CD14-positive monocyte (primary cell): ENCODE data around the gene KDR. TPM values are rescaled to one million over a fixed set of nuclear protein-coding genes. Genes with fewer than 3 reads are reported as not detected.

Experiments
- DNase-seq, 3 donors: peaks; one replicate each; pipeline ENCODE4 v3.0.0-alpha.2; 2011 to 2022
- H2AFZ ChIP-seq: 2 replicates; pipeline ENCODE4 v1.6.0; 2012; ENCODE audit warnings: mild to moderate bottlenecking, low read depth, low read length, inconsistent platforms; ENCODE audit not compliant: insufficient read depth, poor library complexity, severe bottlenecking
- H3K27ac ChIP-seq, 2 donors: 1 replicate in 1 of 2; 2 replicates in 1 of 2; pipeline ENCODE4 v1.5.1; 2012 to 2013; ENCODE audit warnings: low read length in 2 of 2, control low read depth in 1 of 2, inconsistent platforms in 1 of 2, low read depth in 1 of 2, mild to moderate bottlenecking in 1 of 2
- H3K27me3 ChIP-seq, 2 donors: one replicate each; pipeline versions ENCODE4 v1.6.0 to v1.6.1; 2011 to 2013; ENCODE audit warnings: low read length in 2 of 2; ENCODE audit not compliant: control insufficient read depth in 2 of 2, insufficient read depth in 2 of 2
- H3K36me3 ChIP-seq, 2 donors: replicated peaks in 1 of 2; 1 replicate in 1 of 2; 2 replicates in 1 of 2; pipeline versions ENCODE4 v1.5.1 to v1.6.1; 2012 to 2013; ENCODE audit warnings: low read length in 2 of 2, control low read depth in 1 of 2, inconsistent platforms in 1 of 2, mild to moderate bottlenecking in 1 of 2; ENCODE audit not compliant: insufficient read depth in 2 of 2, control insufficient read depth in 1 of 2
- H3K4me1 ChIP-seq, 2 donors: 1 replicate in 1 of 2; 2 replicates in 1 of 2; pipeline versions ENCODE4 v1.5.1 to v1.6.1; 2012 to 2013; ENCODE audit warnings: low read length in 2 of 2, control low read depth in 1 of 2, inconsistent platforms in 1 of 2, mild to moderate bottlenecking in 1 of 2, moderate library complexity in 1 of 2; ENCODE audit not compliant: insufficient read depth in 2 of 2, control insufficient read depth in 1 of 2
- H3K4me2 ChIP-seq: replicated peaks from 2 replicates; pipeline ENCODE3; 2012; ENCODE audit warnings: low read length, moderate library complexity, mild to moderate bottlenecking; ENCODE audit not compliant: poor library complexity, severe bottlenecking; ENCODE audit errors: extremely low read depth
- H3K4me3 ChIP-seq, 3 experiments: fragments of 200-600 bp in 1 of 3; sonication (generic) in 1 of 3; replicated peaks in 1 of 3; 1 replicate in 2 of 3; 2 replicates in 1 of 3; pipeline ENCODE4 v1.5.1; 2011 to 2013; ENCODE audit warnings: low read length in 3 of 3, mild to moderate bottlenecking in 3 of 3, control low read depth in 2 of 3, low read depth in 2 of 3, inconsistent platforms in 1 of 3, moderate library complexity in 1 of 3
- H3K79me2 ChIP-seq: 2 replicates; pipeline ENCODE4 v1.6.0; 2012; ENCODE audit warnings: mild to moderate bottlenecking, control low read depth, inconsistent platforms, low read length, moderate library complexity; ENCODE audit not compliant: insufficient read depth
- H3K9ac ChIP-seq: 2 replicates; pipeline ENCODE4 v1.6.0; 2017; ENCODE audit warnings: low read length, mild to moderate bottlenecking; ENCODE audit not compliant: insufficient read depth, poor library complexity, severe bottlenecking
- H3K9me3 ChIP-seq, 2 donors: replicated peaks in 1 of 2; 1 replicate in 1 of 2; 2 replicates in 1 of 2; pipeline versions ENCODE4 v1.5.1 to v1.6.1; 2012 to 2013; ENCODE audit warnings: low read length in 2 of 2, control low read depth in 1 of 2; ENCODE audit not compliant: control insufficient read depth in 1 of 2, insufficient read depth in 1 of 2
- H4K20me1 ChIP-seq: 2 replicates; pipeline ENCODE4 v1.6.0; 2012; ENCODE audit warnings: mild to moderate bottlenecking, low read length, control low read depth, moderate library complexity; ENCODE audit not compliant: insufficient read depth
- H3K27ac Mint-ChIP-seq, 7 donors: one replicate each; pipeline ENCODE4 v1.8.0; 2020; ENCODE audit warnings: mild to moderate bottlenecking in 7 of 7, mixed read lengths in 7 of 7, moderate library complexity in 6 of 7, inconsistent platforms in 2 of 7
- H3K27me3 Mint-ChIP-seq, 3 donors: one replicate each; pipeline ENCODE4 v1.8.0; 2021 to 2022; ENCODE audit warnings: low read depth in 3 of 3, mild to moderate bottlenecking in 3 of 3, mixed read lengths in 3 of 3, moderate library complexity in 3 of 3, inconsistent platforms in 1 of 3
- H3K36me3 Mint-ChIP-seq, 2 donors: one replicate each; pipeline ENCODE4 v1.8.0; 2020; ENCODE audit warnings: mixed read lengths in 2 of 2, inconsistent platforms in 1 of 2, mild to moderate bottlenecking in 1 of 2
- H3K4me1 Mint-ChIP-seq: one replicate; pipeline ENCODE4 v1.8.0; 2020; ENCODE audit warnings: mild to moderate bottlenecking, mixed read lengths
- H3K4me3 Mint-ChIP-seq, 2 donors: one replicate each; pipeline ENCODE4 v1.8.0; 2020; ENCODE audit warnings: mild to moderate bottlenecking in 2 of 2, mixed read lengths in 2 of 2, moderate library complexity in 1 of 2
- H3K9me3 Mint-ChIP-seq, 7 donors: one replicate each; pipeline ENCODE4 v1.8.0; 2020 to 2022; ENCODE audit warnings: mixed read lengths in 7 of 7, mild to moderate bottlenecking in 6 of 7, moderate library complexity in 6 of 7, inconsistent platforms in 2 of 7
- WGBS: methylation state at CpG from one replicate; pipeline ENCODE4 v1.1.5; 2013; ENCODE audit warnings: missing lambda C conversion rate; ENCODE audit not compliant: insufficient coverage; 5-methylcytosine and 5-hydroxymethylcytosine counted together
- intact Hi-C, 2 donors: fragments of 100-400 bp; cut with micrococcal nuclease; formaldehyde crosslinking; loops; one replicate each; pipeline versions ENCODE4 v1.15.0 to v1.15.1; 2023
- polyA plus RNA-seq, 3 donors: library from polyadenylated mRNA; depleted of rRNA in 1 of 3; unstranded in 2 of 3; stranded (reverse) in 1 of 3; fragments of 300-500 nt in 2 of 3; fragments of >200 nt in 1 of 3; fragmentation: Illumina TruSeq in 2 of 3; gene quantifications; 1 replicate in 2 of 3; 2 replicates in 1 of 3; pipeline ENCODE4 v1.2.3, GENCODE V29; 2012 to 2021
- TF ChIP-seq, protein P1 (sequence below): fragments of 200-600 bp; IDR thresholded peaks from one replicate; pipeline ENCODE4 v1.8.0; 2022; ENCODE audit warnings: antibody characterized with exemption, mild to moderate bottlenecking

Gene KDR
- polyA plus RNA-seq, 3 donors = not detected

DNA sequence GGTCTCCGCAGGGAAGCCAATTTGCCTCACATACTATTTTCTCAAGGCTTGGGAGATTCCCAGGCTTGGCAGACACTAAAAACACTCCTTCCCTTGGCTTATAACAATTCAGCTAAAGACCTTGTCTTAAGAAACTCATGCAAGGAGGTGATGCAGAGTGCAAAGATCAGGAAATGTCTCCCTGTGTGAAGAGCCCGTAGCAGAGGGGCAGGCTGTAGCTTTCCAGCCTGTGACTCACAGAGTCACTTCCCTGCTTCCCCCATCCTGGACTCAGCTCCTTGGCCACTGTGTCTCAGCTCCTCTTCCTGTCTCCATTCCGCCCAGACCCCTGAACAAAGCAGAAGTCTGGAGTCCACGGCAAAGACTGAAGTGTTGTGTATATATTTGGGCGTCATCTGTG, 56.1 kb downstream of the KDR start:
- intact Hi-C loops = no loop called here
- Histone ChIP-seq H3K9ac (no peak overlapping the region), H3K4me2 (no peak overlapping the region), H3K36me3 (no peaks in the 10 kb centered on the region), H3K9me3 (no peaks in the 10 kb centered on the region), H3K27ac (no peak overlapping the region), H3K79me2 (no peaks in the 10 kb centered on the region), H3K4me1 (no peaks in the 10 kb centered on the region), H2AFZ (no peak overlapping the region), H3K4me3 (no peak overlapping the region), H3K27me3 (no peaks in the 10 kb centered on the region), H4K20me1 (no peaks in the 10 kb centered on the region)
- TF ChIP-seq, protein P1, sequence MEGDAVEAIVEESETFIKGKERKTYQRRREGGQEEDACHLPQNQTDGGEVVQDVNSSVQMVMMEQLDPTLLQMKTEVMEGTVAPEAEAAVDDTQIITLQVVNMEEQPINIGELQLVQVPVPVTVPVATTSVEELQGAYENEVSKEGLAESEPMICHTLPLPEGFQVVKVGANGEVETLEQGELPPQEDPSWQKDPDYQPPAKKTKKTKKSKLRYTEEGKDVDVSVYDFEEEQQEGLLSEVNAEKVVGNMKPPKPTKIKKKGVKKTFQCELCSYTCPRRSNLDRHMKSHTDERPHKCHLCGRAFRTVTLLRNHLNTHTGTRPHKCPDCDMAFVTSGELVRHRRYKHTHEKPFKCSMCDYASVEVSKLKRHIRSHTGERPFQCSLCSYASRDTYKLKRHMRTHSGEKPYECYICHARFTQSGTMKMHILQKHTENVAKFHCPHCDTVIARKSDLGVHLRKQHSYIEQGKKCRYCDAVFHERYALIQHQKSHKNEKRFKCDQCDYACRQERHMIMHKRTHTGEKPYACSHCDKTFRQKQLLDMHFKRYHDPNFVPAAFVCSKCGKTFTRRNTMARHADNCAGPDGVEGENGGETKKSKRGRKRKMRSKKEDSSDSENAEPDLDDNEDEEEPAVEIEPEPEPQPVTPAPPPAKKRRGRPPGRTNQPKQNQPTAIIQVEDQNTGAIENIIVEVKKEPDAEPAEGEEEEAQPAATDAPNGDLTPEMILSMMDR = no peak
- H3K27ac Mint-ChIP-seq = no peak overlapping the region
- H3K4me1 Mint-ChIP-seq = no peaks in the 10 kb centered on the region
- H3K4me3 Mint-ChIP-seq = no peak overlapping the region
- peaks cover 0 to 1% (median 0%) of the 10 kb centered on the region in 7 donors for H3K9me3 Mint-ChIP-seq
- no peak for DNase-seq
- peaks cover 0 to 3% (median 0%) of the 10 kb centered on the region in 3 donors for H3K27me3 Mint-ChIP-seq
- 86% methylated on average over 2 of the region's 5 CpGs for WGBS
- no peaks in the 10 kb centered on the region for H3K36me3 Mint-ChIP-seq

DNA sequence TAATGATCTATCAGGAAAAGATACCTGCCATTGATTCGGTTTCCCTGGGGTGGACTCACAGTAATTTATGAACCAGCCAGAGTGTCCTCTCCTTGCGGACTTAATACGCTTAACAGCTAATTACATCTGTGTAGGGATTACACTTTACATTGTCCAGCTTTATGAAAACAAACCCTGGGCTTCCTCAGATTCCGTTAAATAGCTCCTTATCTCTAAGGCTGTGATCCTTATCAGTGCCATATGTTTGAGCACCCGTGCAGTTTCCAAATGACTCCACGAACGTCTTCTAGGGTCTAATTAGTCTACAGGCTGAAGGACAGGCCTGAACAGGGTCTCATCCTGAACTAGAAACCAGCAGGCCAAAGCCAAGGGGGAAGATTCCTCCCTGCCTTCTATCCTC, 56.9 kb downstream of the KDR start:
- Mint-ChIP-seq H3K4me3 (no peak overlapping the region), H3K9me3 (peaks cover 0 to 3% (median 0%) of the 10 kb centered on the region in 7 donors), H3K36me3 (no peaks in the 10 kb centered on the region), H3K27me3 (peaks cover 0 to 3% (median 0%) of the 10 kb centered on the region in 3 donors), H3K27ac (no peak overlapping the region), H3K4me1 (no peaks in the 10 kb centered on the region)
- Histone ChIP-seq H3K79me2 (no peaks in the 10 kb centered on the region), H3K9me3 (no peaks in the 10 kb centered on the region), H3K4me2 (no peak overlapping the region), H3K4me3 (no peak overlapping the region), H3K9ac (no peak overlapping the region), H3K36me3 (no peaks in the 10 kb centered on the region), H3K27ac (no peak overlapping the region), H3K27me3 (no peaks in the 10 kb centered on the region), H2AFZ (no peak overlapping the region), H4K20me1 (no peaks in the 10 kb centered on the region), H3K4me1 (no peaks in the 10 kb centered on the region)
- TF ChIP-seq, protein P1 = no peak
- DNase-seq = no peak
- intact Hi-C loops = no loop called here
- 73% methylated on average over 4 of the region's 7 CpGs for WGBS
